Lung (tissue), 12 donors: ENCODE data around the gene STARD13. TPM values are rescaled to one million over a fixed set of nuclear protein-coding genes. Genes with fewer than 3 reads are reported as not detected.
A peak's percentile ranks its signal among the peaks of the same experiment; 100 is the strongest.

Experiments
- ATAC-seq: fragments of 200-7000 bp; cut with Tn5 transposase; one replicate; pipeline ENCODE4 v1.9.1; 2020; ENCODE audit warnings: moderate number of reproducible peaks; ENCODE audit not compliant: insufficient read depth, low FRiP score
- DNase-seq, 3 donors: peaks; one replicate each; pipeline ENCODE4 v3.0.0-alpha.2; 2013 to 2017
- H3K27ac ChIP-seq, 2 donors: one replicate each; pipeline ENCODE4 v1.5.1; 2013; ENCODE audit warnings: mild to moderate bottlenecking in 2 of 2, moderate library complexity in 2 of 2, control low read depth in 1 of 2, inconsistent platforms in 1 of 2, low read depth in 1 of 2, low read length in 1 of 2
- H3K27me3 ChIP-seq, 3 donors: one replicate each; pipeline ENCODE4 v1.5.1; 2013; ENCODE audit warnings: low read length in 2 of 3; ENCODE audit not compliant: control insufficient read depth in 3 of 3, insufficient read depth in 3 of 3
- H3K36me3 ChIP-seq, 4 donors: one replicate each; pipeline ENCODE4 v1.5.1; 2013; ENCODE audit warnings: low read length in 4 of 4, mild to moderate bottlenecking in 1 of 4, moderate library complexity in 1 of 4; ENCODE audit not compliant: control insufficient read depth in 4 of 4, insufficient read depth in 4 of 4
- H3K4me1 ChIP-seq, 5 donors: one replicate each; pipeline ENCODE4 v1.5.1; 2013; ENCODE audit warnings: low read length in 5 of 5, mild to moderate bottlenecking in 2 of 5, moderate library complexity in 1 of 5; ENCODE audit not compliant: control insufficient read depth in 5 of 5, insufficient read depth in 5 of 5
- H3K4me3 ChIP-seq: one replicate; pipeline ENCODE4 v1.5.1; 2013; ENCODE audit warnings: mild to moderate bottlenecking, control low read depth, moderate library complexity
- H3K9ac ChIP-seq, 2 donors: one replicate each; pipeline ENCODE4 v1.5.1; 2013; ENCODE audit warnings: low read length in 2 of 2, control low read depth in 1 of 2; ENCODE audit not compliant: insufficient read depth in 1 of 2
- H3K9me3 ChIP-seq, 4 donors: one replicate each; pipeline ENCODE4 v1.5.1; 2013; ENCODE audit warnings: low read length in 3 of 4, mild to moderate bottlenecking in 1 of 4, moderate library complexity in 1 of 4; ENCODE audit not compliant: control insufficient read depth in 4 of 4, insufficient read depth in 3 of 4
- CTCF ChIP-seq: IDR thresholded peaks from 2 replicates; pipeline ENCODE4 v1.5.1; 2012; ENCODE audit warnings: mild to moderate bottlenecking; ENCODE audit errors: control extremely low read depth, extremely low read depth
- WGBS, 2 donors: extraction: QIAGEN DNeasy Blood & Tissue Kit; methylation state at CpG; one replicate each; pipeline ENCODE4 v1.1.7; 2013; 5-methylcytosine and 5-hydroxymethylcytosine counted together
- polyA plus RNA-seq, 2 donors: library from polyadenylated mRNA; stranded (reverse); fragments of 200-250 nt; gene quantifications; one replicate each; pipeline ENCODE4 v1.2.1, GENCODE V29; 2013
- total RNA-seq, 2 donors: library from RNA; depleted of rRNA in 1 of 2; stranded (reverse); fragments of >200 nt in 1 of 2; gene quantifications; one replicate each; pipeline ENCODE4 v1.2.1, GENCODE V29; 2014 to 2021
- donor health status: control.
- donor health status: control.
- donor health status: Bipolar disorder and iron deficiency.
- donor health status: healthy.
- donor health status: DM: yes; HTN: yes; CAD: no.

STARD13 gene
- total and polyA plus RNA-seq, 4 donors, result 7.9 to 91.6 (median 29.7) TPM

GRCh38 chr13:33111414-33112110 lies 174.0 kb downstream of the STARD13 start:
- ATAC-seq, result no peak
- Histone ChIP-seq H3K27me3 (no peaks in the 10 kb centered on the region), H3K4me1 (peaks cover 3 to 48% (median 20%) of the 10 kb centered on the region in 5 donors), H3K9me3 (no peaks in the 10 kb centered on the region), H3K4me3 (no peak overlapping the region), H3K36me3 (peaks cover 31 to 36% (median 35%) of the 10 kb centered on the region in 4 donors), H3K27ac (peak overlapping the region; percentile 25 to 48), H3K9ac (no peak overlapping the region)
- TF ChIP-seq CTCF, result no peak
- DNase-seq, result peak; percentile 51 to 66 (median 55)
- 58 to 77% methylated on average over 9 of the region's 9 CpGs for WGBS, 2 donors

- no peak for ATAC-seq
- peaks cover 28 to 42% (median 32%) of the 10 kb centered on the region in 4 donors for H3K36me3 ChIP-seq
- 53 to 58% methylated on average over 14 of the region's 14 CpGs for WGBS, 2 donors
Measured at GRCh38 chr13:33110713-33111413, 174.7 kb downstream of the STARD13 start.

GRCh38 chr13:33110386-33110712 lies 175.2 kb downstream of the STARD13 start:
- DNase-seq (peak in 1 of 3 donors; percentile 24), ATAC-seq (no peak)
- H3K27me3 ChIP-seq, result no peaks in the 10 kb centered on the region
- peaks cover 0 to 48% (median 20%) of the 10 kb centered on the region in 5 donors for H3K4me1 ChIP-seq
- no peak overlapping the region for H3K9ac ChIP-seq
- H3K27ac ChIP-seq, result peak overlapping the region; percentile 6 to 33
- TF ChIP-seq CTCF, result no peak
- H3K4me3 ChIP-seq, result no peak overlapping the region
- 77 to 80% methylated on average over 5 of the region's 5 CpGs for WGBS, 2 donors
- H3K36me3 ChIP-seq, result peaks cover 22 to 45% (median 32%) of the 10 kb centered on the region in 4 donors
- H3K9me3 ChIP-seq, result no peaks in the 10 kb centered on the region

More at GRCh38 chr13:33110713-33111413, 174.7 kb downstream of the STARD13 start:
- no peak overlapping the region for H3K9ac ChIP-seq
- no peak for TF ChIP-seq CTCF
- H3K4me3 ChIP-seq, result no peak overlapping the region
- H3K9me3 ChIP-seq, result no peaks in the 10 kb centered on the region
- peak in 1 of 3 donors; percentile 45 for DNase-seq
- H3K27ac ChIP-seq, result peak overlapping the region; percentile 6 to 33
- H3K4me1 ChIP-seq, result peaks cover 0 to 48% (median 20%) of the 10 kb centered on the region in 5 donors
- no peaks in the 10 kb centered on the region for H3K27me3 ChIP-seq
